ENCODE results near the gene PLD5. TPM values are rescaled to one million over a fixed set of nuclear protein-coding genes. Genes with fewer than 3 reads are reported as not detected.
"Not testable (repeated sequence)": the region's sequence is repeated elsewhere in the genome, so short reads cannot be mapped to it uniquely, and the experiment has no call there.

The PLD5 gene
- total RNA-seq, 1 donor from 2014 or later = not detected

DNA sequence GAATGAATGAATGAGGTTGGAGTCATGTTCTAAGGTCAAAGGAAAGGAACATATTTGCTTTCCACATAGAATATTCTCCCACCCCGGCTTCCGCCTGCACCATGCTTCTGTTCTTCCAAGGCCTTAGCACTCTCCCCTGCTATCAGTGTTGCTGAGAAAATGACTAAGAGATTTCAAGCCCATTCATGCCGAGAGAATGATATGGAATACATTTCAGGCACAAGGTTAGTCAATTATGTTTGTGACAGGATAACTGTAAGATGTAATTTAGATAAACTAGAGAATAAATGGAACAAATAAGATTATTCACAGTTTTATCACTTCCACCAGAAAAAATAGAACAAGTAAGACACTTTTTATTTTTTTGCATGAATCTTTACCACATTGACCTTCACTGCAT, 122.6 kb downstream of the PLD5 start:
- TF ChIP-seq, protein P1, sequence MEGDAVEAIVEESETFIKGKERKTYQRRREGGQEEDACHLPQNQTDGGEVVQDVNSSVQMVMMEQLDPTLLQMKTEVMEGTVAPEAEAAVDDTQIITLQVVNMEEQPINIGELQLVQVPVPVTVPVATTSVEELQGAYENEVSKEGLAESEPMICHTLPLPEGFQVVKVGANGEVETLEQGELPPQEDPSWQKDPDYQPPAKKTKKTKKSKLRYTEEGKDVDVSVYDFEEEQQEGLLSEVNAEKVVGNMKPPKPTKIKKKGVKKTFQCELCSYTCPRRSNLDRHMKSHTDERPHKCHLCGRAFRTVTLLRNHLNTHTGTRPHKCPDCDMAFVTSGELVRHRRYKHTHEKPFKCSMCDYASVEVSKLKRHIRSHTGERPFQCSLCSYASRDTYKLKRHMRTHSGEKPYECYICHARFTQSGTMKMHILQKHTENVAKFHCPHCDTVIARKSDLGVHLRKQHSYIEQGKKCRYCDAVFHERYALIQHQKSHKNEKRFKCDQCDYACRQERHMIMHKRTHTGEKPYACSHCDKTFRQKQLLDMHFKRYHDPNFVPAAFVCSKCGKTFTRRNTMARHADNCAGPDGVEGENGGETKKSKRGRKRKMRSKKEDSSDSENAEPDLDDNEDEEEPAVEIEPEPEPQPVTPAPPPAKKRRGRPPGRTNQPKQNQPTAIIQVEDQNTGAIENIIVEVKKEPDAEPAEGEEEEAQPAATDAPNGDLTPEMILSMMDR (IDR thresholded peaks at IDR 0.05) = no peak
- DNase-seq (ENCODE audit: low spot score) = no peak
- peaks cover 8% of the 10 kb centered on the region for H3K9me3 Mint-ChIP-seq (ENCODE audit: low read depth)
- H3K4me3 Mint-ChIP-seq (ENCODE audit: unreplicated experiment) = no peak overlapping the region
- no peak overlapping the region for H3K27ac Mint-ChIP-seq (ENCODE audit: unreplicated experiment)
- H3K36me3 Mint-ChIP-seq (ENCODE audit: low read depth) = no peaks in the 10 kb centered on the region
- H3K27me3 Mint-ChIP-seq (ENCODE audit: low read depth) = no peaks in the 10 kb centered on the region
- H3K4me1 Mint-ChIP-seq (ENCODE audit: low read depth) = no peaks in the 10 kb centered on the region

DNA sequence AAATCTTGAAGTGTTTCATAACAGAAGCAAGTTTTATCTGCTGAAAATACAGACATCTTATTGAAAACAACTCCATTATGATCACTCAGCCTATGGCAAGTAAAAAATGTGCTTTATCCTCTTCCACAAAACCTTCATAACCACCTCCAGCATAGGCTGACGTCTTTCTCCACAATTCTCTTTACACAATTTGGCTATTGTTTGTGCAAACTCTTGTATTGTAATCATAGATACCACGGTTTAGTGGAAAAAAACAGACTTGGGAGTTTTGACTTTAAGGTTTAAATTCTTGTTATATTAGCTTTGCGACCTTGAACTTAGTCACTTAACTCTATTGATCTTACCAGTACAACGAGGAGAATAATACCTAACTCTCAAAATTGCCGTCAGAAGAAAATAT, 126.1 kb downstream of the PLD5 start:
- no peak overlapping the region for H3K27ac Mint-ChIP-seq (ENCODE audit: unreplicated experiment)
- H3K27me3 Mint-ChIP-seq (ENCODE audit: low read depth) = no peaks in the 10 kb centered on the region
- no peak overlapping the region for H3K4me3 Mint-ChIP-seq (ENCODE audit: unreplicated experiment)
- peaks cover 5% of the 10 kb centered on the region for H3K9me3 Mint-ChIP-seq (ENCODE audit: low read depth)
- H3K4me1 Mint-ChIP-seq (ENCODE audit: low read depth) = no peaks in the 10 kb centered on the region
- TF ChIP-seq, protein P1 (IDR thresholded peaks at IDR 0.05) = no peak
- no peak for DNase-seq (ENCODE audit: low spot score)
- no peaks in the 10 kb centered on the region for H3K36me3 Mint-ChIP-seq (ENCODE audit: low read depth)

DNA sequence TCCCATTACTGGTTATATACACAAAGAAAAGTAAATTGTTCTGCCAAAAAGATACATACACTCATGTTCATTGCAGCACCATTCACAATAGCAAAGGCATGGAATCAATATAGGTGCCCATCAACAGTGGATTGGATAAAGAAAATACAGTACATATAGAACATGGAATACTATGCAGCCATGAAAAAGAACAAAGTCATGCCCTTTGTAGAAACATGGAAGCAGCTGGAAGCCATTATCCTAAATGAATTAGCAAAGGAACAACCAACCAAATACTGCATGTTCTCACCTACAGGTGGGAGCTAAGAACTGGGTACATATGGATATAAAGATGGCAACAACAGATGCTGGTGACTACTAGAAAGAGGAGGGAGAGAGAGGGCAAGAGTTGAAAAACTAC, 132.6 kb downstream of the PLD5 start:
- no peak for DNase-seq (ENCODE audit: low spot score)
- H3K9me3 Mint-ChIP-seq (ENCODE audit: low read depth) = peaks cover 4% of the 10 kb centered on the region
- H3K4me1 Mint-ChIP-seq (ENCODE audit: low read depth) = no peaks in the 10 kb centered on the region
- no peaks in the 10 kb centered on the region for H3K27me3 Mint-ChIP-seq (ENCODE audit: low read depth)
- H3K36me3 Mint-ChIP-seq (ENCODE audit: low read depth) = no peaks in the 10 kb centered on the region
- no peak overlapping the region for H3K27ac Mint-ChIP-seq (ENCODE audit: unreplicated experiment)
- TF ChIP-seq, protein P1 (IDR thresholded peaks at IDR 0.05) = no peak
- H3K4me3 Mint-ChIP-seq (ENCODE audit: unreplicated experiment) = no peak overlapping the region

DNA sequence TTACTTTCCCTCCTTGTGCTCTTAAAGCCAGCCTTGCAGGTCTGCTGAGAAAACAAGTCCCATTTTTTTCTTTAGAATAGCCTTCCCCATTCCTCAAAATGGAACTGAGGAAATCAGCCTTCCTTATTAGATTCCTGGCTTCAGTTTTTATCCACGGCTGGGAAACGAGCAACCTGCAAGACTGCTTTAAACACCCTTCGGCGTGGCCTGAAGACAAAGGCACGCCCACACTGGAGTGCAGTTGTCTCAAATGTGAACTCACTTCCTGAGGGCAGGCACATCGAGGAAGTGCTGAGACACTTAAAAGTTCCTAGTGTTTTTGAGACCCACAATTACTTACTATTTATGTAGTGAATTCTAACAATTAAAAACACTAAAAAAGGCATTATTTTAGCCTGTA, 148.4 kb downstream of the PLD5 start:
- not testable (repeated sequence) for H3K36me3 Mint-ChIP-seq (ENCODE audit: low read depth); H3K4me1 Mint-ChIP-seq (ENCODE audit: low read depth); H3K27me3 Mint-ChIP-seq (ENCODE audit: low read depth); H3K4me3 Mint-ChIP-seq (ENCODE audit: unreplicated experiment); DNase-seq (ENCODE audit: low spot score); H3K27ac Mint-ChIP-seq (ENCODE audit: unreplicated experiment)
- H3K9me3 Mint-ChIP-seq (ENCODE audit: low read depth) = peaks cover 12% of the 10 kb centered on the region

DNA sequence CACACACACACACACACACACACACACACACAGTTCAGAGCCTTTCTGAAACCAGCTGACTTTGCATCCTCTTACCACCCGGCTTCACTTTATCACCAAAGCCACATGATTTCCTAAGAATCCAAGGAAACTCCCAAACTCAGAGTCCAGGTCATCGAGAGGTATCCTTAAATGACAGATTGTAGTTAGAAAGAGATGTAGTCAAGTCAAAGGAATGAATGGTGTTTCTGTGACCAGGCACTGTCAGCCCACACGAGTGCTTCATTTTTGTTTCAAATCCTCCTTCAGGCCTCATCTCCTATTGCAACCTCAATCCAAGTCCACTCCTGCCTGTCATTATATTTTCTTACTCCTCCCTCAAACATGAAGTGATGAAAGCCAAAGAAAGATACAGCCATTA, 174.1 kb downstream of the PLD5 start:
- H3K27me3 Mint-ChIP-seq (ENCODE audit: low read depth); H3K9me3 Mint-ChIP-seq (ENCODE audit: low read depth); H3K27ac Mint-ChIP-seq (ENCODE audit: unreplicated experiment); H3K4me3 Mint-ChIP-seq (ENCODE audit: unreplicated experiment); H3K36me3 Mint-ChIP-seq (ENCODE audit: low read depth); DNase-seq (ENCODE audit: low spot score); H3K4me1 Mint-ChIP-seq (ENCODE audit: low read depth): not testable (repeated sequence)

DNA sequence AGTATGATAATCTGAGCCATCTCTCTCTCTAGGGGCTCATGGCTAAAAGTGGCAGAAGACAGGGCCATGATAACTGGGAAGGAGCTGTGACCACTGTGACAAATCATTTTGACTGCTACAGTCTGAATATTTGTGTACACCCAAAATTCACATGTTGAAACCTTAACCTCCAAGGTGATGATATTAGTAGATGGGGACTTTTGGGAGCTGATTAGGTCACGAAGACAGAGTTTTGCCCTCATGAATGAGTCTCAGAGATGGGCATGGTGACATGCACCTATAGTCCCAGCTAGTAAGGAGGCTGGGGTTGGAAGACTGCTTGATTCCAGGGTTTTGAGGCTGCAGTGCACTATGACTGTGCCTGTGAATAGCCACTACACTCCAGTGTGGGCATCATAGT, 174.9 kb downstream of the PLD5 start:
- H3K4me1 Mint-ChIP-seq (ENCODE audit: low read depth) = no peaks in the 10 kb centered on the region
- TF ChIP-seq, protein P1 (IDR thresholded peaks at IDR 0.05) = no peak
- H3K27me3 Mint-ChIP-seq (ENCODE audit: low read depth) = no peaks in the 10 kb centered on the region
- no peaks in the 10 kb centered on the region for H3K36me3 Mint-ChIP-seq (ENCODE audit: low read depth)
- no peak for DNase-seq (ENCODE audit: low spot score)
- H3K9me3 Mint-ChIP-seq (ENCODE audit: low read depth) = peaks cover 8% of the 10 kb centered on the region
- no peak overlapping the region for H3K4me3 Mint-ChIP-seq (ENCODE audit: unreplicated experiment)
- no peak overlapping the region for H3K27ac Mint-ChIP-seq (ENCODE audit: unreplicated experiment)

DNA sequence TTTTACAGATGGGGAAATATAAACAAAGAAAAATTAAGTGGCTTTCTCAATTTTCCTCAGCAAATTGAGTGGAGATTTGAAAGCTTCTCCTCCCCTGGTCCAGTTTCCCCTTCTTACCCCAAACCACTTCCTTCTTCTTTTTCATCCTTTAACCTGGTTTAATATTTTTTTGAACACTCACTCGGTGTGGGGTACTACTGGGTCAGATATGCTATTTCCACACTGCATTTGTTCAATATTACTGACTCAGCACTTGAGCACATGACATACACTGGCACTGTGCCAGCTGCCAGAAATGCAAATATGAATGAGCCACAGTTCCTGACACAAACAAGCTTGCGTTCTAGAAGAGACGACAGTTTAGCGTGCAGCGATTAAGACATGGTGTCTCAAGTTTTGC, 193.6 kb downstream of the PLD5 start:
- not testable (repeated sequence) for DNase-seq (ENCODE audit: low spot score); H3K4me3 Mint-ChIP-seq (ENCODE audit: unreplicated experiment); H3K4me1 Mint-ChIP-seq (ENCODE audit: low read depth); H3K27ac Mint-ChIP-seq (ENCODE audit: unreplicated experiment); H3K27me3 Mint-ChIP-seq (ENCODE audit: low read depth); H3K36me3 Mint-ChIP-seq (ENCODE audit: low read depth)
- H3K9me3 Mint-ChIP-seq (ENCODE audit: low read depth) = peaks cover 13% of the 10 kb centered on the region

DNA sequence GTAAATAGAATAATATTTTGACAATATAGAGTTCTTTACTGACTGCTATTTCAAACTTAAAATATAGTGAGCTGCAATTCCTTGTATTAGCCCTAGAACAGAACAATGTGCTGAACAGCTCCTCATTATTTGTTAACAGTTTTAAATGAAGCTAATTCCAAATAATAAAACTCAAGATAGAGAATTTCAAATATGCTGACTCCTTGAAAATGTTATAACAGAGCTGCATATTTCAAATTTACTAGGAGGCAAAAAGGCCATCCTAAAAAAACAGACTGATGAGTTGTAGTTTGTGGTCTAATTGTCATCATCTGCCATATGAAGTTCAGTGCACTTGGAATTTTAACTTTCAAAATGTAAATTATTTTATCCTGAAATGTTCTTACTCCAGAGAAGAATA, 197.1 kb downstream of the PLD5 start:
- H3K36me3 Mint-ChIP-seq (ENCODE audit: low read depth); DNase-seq (ENCODE audit: low spot score); H3K27ac Mint-ChIP-seq (ENCODE audit: unreplicated experiment); H3K9me3 Mint-ChIP-seq (ENCODE audit: low read depth); H3K27me3 Mint-ChIP-seq (ENCODE audit: low read depth); H3K4me1 Mint-ChIP-seq (ENCODE audit: low read depth); H3K4me3 Mint-ChIP-seq (ENCODE audit: unreplicated experiment): not testable (repeated sequence)

DNA sequence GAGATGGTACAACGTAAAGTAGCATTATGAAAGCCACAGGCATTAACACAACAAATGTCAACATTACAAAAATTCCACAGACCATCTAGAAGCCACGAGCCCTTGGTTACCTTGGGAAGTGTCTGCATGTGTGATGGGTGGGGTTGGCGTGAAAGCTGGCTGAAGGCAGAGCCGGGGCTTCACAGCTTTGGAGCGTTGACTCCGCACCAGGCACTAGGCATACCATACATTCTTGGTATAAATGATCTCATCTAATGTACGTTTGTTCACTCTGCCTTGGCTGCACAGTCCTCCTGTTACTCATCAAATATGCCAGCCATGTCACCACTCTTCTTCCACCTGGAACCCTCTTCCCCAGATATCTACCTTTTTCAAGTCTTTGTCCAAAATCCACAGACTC, 202.5 kb downstream of the PLD5 start:
- H3K9me3 Mint-ChIP-seq (ENCODE audit: low read depth); H3K4me3 Mint-ChIP-seq (ENCODE audit: unreplicated experiment); DNase-seq (ENCODE audit: low spot score); H3K36me3 Mint-ChIP-seq (ENCODE audit: low read depth); H3K27ac Mint-ChIP-seq (ENCODE audit: unreplicated experiment); H3K4me1 Mint-ChIP-seq (ENCODE audit: low read depth); H3K27me3 Mint-ChIP-seq (ENCODE audit: low read depth): not testable (repeated sequence)
